IMR-90 (cell line): Measurements from ENCODE around the gene ERG. TPM values are rescaled to one million over a fixed set of nuclear protein-coding genes. Genes with fewer than 3 reads are reported as not detected.

ENCODE experiments used
- ATAC-seq: fragments of 200-7000 bp; cut with Tn5 transposase; 2 replicates; pipeline ENCODE4 v1.9.1; 2020; ENCODE audit warnings: low read depth, mild to moderate bottlenecking, moderate library complexity
- BruUV-seq: library from RNA; stranded (reverse); fragments of 400-500 nt; replicated peaks from 2 replicates; lab custom pipeline; 2021; lab: Mats Ljungman, UMichigan
- CTCF ChIA-PET: fragments of 300-600 bp; formaldehyde crosslinking; extraction: SDS; loops from one replicate; lab custom pipeline; 2021; ENCODE audit warnings: antibody characterized with exemption; lab: Yijun Ruan, JAX
- POLR2A ChIA-PET: fragments of 300-600 bp; sonication (Branson Sonifier 250); formaldehyde crosslinking; loops from one replicate; lab custom pipeline; 2022; ENCODE audit warnings: antibody characterized with exemption; ENCODE audit not compliant: unreplicated experiment; lab: Charles Lee
- DNase-seq: peaks from one replicate; pipeline ENCODE4 v3.0.0; 2013
- H2AFZ ChIP-seq: replicated peaks from 2 replicates; pipeline ENCODE3; 2013; ENCODE audit warnings: low read length, mild to moderate bottlenecking; ENCODE audit not compliant: poor library complexity
- H2AK5ac ChIP-seq: 2 replicates; pipeline ENCODE4 v1.6.1; 2013; ENCODE audit warnings: low read depth, low read length, inconsistent platforms
- H2AK9ac ChIP-seq: replicated peaks from 2 replicates; pipeline ENCODE3; 2013; ENCODE audit warnings: mild to moderate bottlenecking, low read depth, low read length, moderate library complexity; ENCODE audit not compliant: poor library complexity
- H2BK120ac ChIP-seq: 2 replicates; pipeline ENCODE4 v1.6.1; 2013; ENCODE audit warnings: low read depth, low read length, inconsistent platforms
- H2BK15ac ChIP-seq: 3 replicates; pipeline ENCODE4 v1.6.1; 2013; ENCODE audit warnings: low read depth, low read length, inconsistent platforms
- H2BK20ac ChIP-seq: 2 replicates; pipeline ENCODE4 v1.6.1; 2013; ENCODE audit warnings: low read depth, mild to moderate bottlenecking, inconsistent platforms, low read length, moderate library complexity
- H2BK5ac ChIP-seq: 2 replicates; pipeline ENCODE4 v1.6.1; 2013; ENCODE audit warnings: mild to moderate bottlenecking, low read depth, low read length, inconsistent platforms; ENCODE audit not compliant: poor library complexity, severe bottlenecking
- H3K14ac ChIP-seq: replicated peaks from 2 replicates; pipeline ENCODE4 v1.6.1; 2013; ENCODE audit warnings: low read depth, low read length, inconsistent platforms
- H3K18ac ChIP-seq: 2 replicates; pipeline ENCODE4 v1.6.1; 2013; ENCODE audit warnings: low read depth, low read length, control low read depth
- H3K23ac ChIP-seq: 2 replicates; pipeline ENCODE4 v1.6.1; 2013; ENCODE audit warnings: low read depth, low read length, inconsistent platforms
- H3K27ac ChIP-seq: 2 replicates; pipeline ENCODE4 v1.5.1; 2013; ENCODE audit warnings: mild to moderate bottlenecking, control low read depth, low read length; ENCODE audit not compliant: insufficient read depth
- H3K27me3 ChIP-seq: 2 replicates; pipeline ENCODE4 v1.6.1; 2013; ENCODE audit warnings: low read length; ENCODE audit not compliant: control insufficient read depth, insufficient read depth
- H3K36me3 ChIP-seq: 2 replicates; pipeline ENCODE4 v1.6.1; 2013; ENCODE audit warnings: low read length, mixed read lengths; ENCODE audit not compliant: control insufficient read depth, insufficient read depth
- H3K4ac ChIP-seq: 2 replicates; pipeline ENCODE4 v1.6.1; 2013; ENCODE audit warnings: low read depth, low read length, inconsistent platforms
- H3K4me1 ChIP-seq: 2 replicates; pipeline ENCODE4 v1.6.1; 2013; ENCODE audit warnings: low read length, mixed read lengths; ENCODE audit not compliant: control insufficient read depth, insufficient read depth
- H3K4me2 ChIP-seq: 2 replicates; pipeline ENCODE4 v1.6.1; 2013; ENCODE audit warnings: low read depth, mild to moderate bottlenecking, control low read depth, low read length, moderate library complexity
- H3K4me3 ChIP-seq: 2 replicates; pipeline ENCODE4 v1.5.1; 2013; ENCODE audit warnings: low read depth, mild to moderate bottlenecking, control low read depth, low read length, moderate library complexity; ENCODE audit not compliant: insufficient read depth
- H3K56ac ChIP-seq: 2 replicates; pipeline ENCODE4 v1.6.1; 2013; ENCODE audit warnings: low read length, inconsistent platforms; ENCODE audit not compliant: insufficient read depth; ENCODE audit errors: extremely low read depth
- H3K79me1 ChIP-seq, 2 experiments: 2 replicates each; pipeline ENCODE4 v1.6.1; 2013; ENCODE audit warnings: low read length in 2 of 2, inconsistent platforms in 1 of 2, low read depth in 1 of 2
- H3K9ac ChIP-seq: 2 replicates; pipeline ENCODE4 v1.6.1; 2013; ENCODE audit warnings: low read depth, low read length, control low read depth
- H3K9me1 ChIP-seq: 2 replicates; pipeline ENCODE4 v1.6.1; 2013; ENCODE audit warnings: low read length, inconsistent platforms; ENCODE audit not compliant: insufficient read depth
- H3K9me3 ChIP-seq: 2 replicates; pipeline ENCODE4 v1.6.1; 2013; ENCODE audit warnings: low read length; ENCODE audit not compliant: control insufficient read depth, insufficient read depth
- H4K20me1 ChIP-seq: 2 replicates; pipeline ENCODE4 v1.6.1; 2013; ENCODE audit warnings: low read length, inconsistent platforms; ENCODE audit not compliant: insufficient read depth
- H4K5ac ChIP-seq: 2 replicates; pipeline ENCODE4 v1.6.1; 2013; ENCODE audit warnings: mild to moderate bottlenecking, low read depth, low read length, control low read depth
- H4K8ac ChIP-seq, 2 experiments: 2 replicates each; pipeline ENCODE4 v1.6.1; 2013; ENCODE audit warnings: low read depth in 2 of 2, low read length in 2 of 2, control low read depth in 1 of 2, inconsistent platforms in 1 of 2
- H4K91ac ChIP-seq: 2 replicates; pipeline ENCODE4 v1.6.1; 2013; ENCODE audit warnings: low read depth, low read length, inconsistent platforms; ENCODE audit not compliant: insufficient read depth
- MXI1 ChIP-seq: IDR thresholded peaks from 2 replicates; pipeline ENCODE4 v1.6.1; 2012; ENCODE audit warnings: low read depth, mild to moderate bottlenecking, low read length, moderate library complexity, borderline replicate concordance
- NFE2L2 ChIP-seq: fragments of 150-350 bp; IDR thresholded peaks from 2 replicates; pipeline ENCODE4 v1.6.1; 2016; ENCODE audit warnings: low read depth, mild to moderate bottlenecking, low read length
- SMC3 ChIP-seq: fragments of 150-350 bp; IDR thresholded peaks from 2 replicates; pipeline ENCODE4 v1.6.1; 2016; ENCODE audit warnings: low read depth, mild to moderate bottlenecking, antibody characterized with exemption, low read length, moderate library complexity
- WGBS, 2 experiments: methylation state at CpG; one replicate each; pipeline versions ENCODE4 v1.1.5 to v1.1.7; 2013; ENCODE audit warnings: missing lambda C conversion rate in 2 of 2; ENCODE audit not compliant: insufficient read length in 1 of 2; ENCODE audit errors: extremely low coverage in 2 of 2; 5-methylcytosine and 5-hydroxymethylcytosine counted together
- dilution Hi-C: fragments of 300-500 bp; cut with HindIII; formaldehyde crosslinking; loops from one replicate; pipeline ENCODE4 v1.14.3; 2018; ENCODE audit warnings: low sequenced_read_pairs; ENCODE audit not compliant: unreplicated experiment
- in situ Hi-C: fragments of 300-500 bp; cut with MboI; formaldehyde crosslinking; loops from 3 replicates; pipeline ENCODE4 v1.14.3; 2019; ENCODE audit warnings: low sequenced_read_pairs, inconsistent platforms, mixed read lengths
- intact Hi-C: fragments of 100-400 bp; cut with micrococcal nuclease; formaldehyde crosslinking; loops from 2 replicates; pipeline ENCODE4 v1.10.0; 2022
- polyA plus RNA-seq, 3 experiments: library from polyadenylated mRNA; depleted of rRNA; stranded (reverse); fragments of >200 nt; gene quantifications; 2 replicates each; pipeline ENCODE4 v1.2.3, GENCODE V29; 2012; ENCODE audit warnings: low replicate concordance in 1 of 3
- total RNA-seq: library from RNA; depleted of rRNA; stranded (reverse); fragments of >200 nt; gene quantifications from 2 replicates; pipeline ENCODE4 v1.2.3, GENCODE V29; 2012

ERG gene
- total and polyA plus RNA-seq, 2 of the 4 experiments (the other 2 are of a cell fraction): not detected

- Histone ChIP-seq H3K4me3 (no peak overlapping the region), H4K91ac (no peak overlapping the region), H3K56ac (no peak overlapping the region), H3K36me3 (no peaks in the 10 kb centered on the region), H3K14ac (no peak overlapping the region), H4K20me1 (no peaks in the 10 kb centered on the region), H3K4ac (no peak overlapping the region), H2AK5ac (no peak overlapping the region), H2AK9ac (no peak overlapping the region), H3K4me1 (no peaks in the 10 kb centered on the region), H4K5ac (no peak overlapping the region), H3K9me1 (no peaks in the 10 kb centered on the region), H2AFZ (no peak overlapping the region), H3K4me2 (no peak overlapping the region), H3K9ac (no peak overlapping the region), H3K27ac (no peak overlapping the region), H2BK120ac (no peak overlapping the region), H3K18ac (no peak overlapping the region), H3K23ac (no peak overlapping the region), H2BK15ac (no peak overlapping the region), H2BK20ac (no peak overlapping the region), H4K8ac (no peak overlapping the region), H2BK5ac (no peak overlapping the region), H3K79me1 (no peaks in the 10 kb centered on the region), H3K27me3 (peaks cover 16% of the 10 kb centered on the region), H3K9me3 (no peaks in the 10 kb centered on the region)
- TF ChIP-seq NFE2L2: no peak
- no peak for TF ChIP-seq MXI1
- no peak for TF ChIP-seq SMC3
- ChIA-PET POLR2A (no interaction called here), CTCF (no interaction called here)
- ATAC-seq: no peak
- DNase-seq: no peak
- intact Hi-C loops (no loop called here), in situ Hi-C loops (no loop called here), dilution Hi-C loops (no loop called here)
- no TSS peak for BruUV-seq
- no CpG with 5 or more reads among the region's 3 CpGs for WGBS, 2 experiments
Observed at GRCh38 chr21:38511662-38512243, 13.5 kb upstream of the ERG start.
